C4-2B (cell line): ENCODE results near the gene KCNJ3.

Source experiments
- H3K27ac ChIP-seq: fragments of 450-650 bp; 2 replicates; pipeline ENCODE4 v1.5.1; 2017
- ZFX ChIP-seq: fragments of 450-650 bp; IDR thresholded peaks from 2 replicates; pipeline ENCODE4 v1.6.1; 2017
- TF ChIP-seq, protein P1 (sequence below): fragments of 450-650 bp; conservative IDR thresholded peaks from 2 replicates; pipeline ENCODE4 v1.5.1; 2017; ENCODE audit warnings: mild to moderate bottlenecking

The KCNJ3 gene

DNA sequence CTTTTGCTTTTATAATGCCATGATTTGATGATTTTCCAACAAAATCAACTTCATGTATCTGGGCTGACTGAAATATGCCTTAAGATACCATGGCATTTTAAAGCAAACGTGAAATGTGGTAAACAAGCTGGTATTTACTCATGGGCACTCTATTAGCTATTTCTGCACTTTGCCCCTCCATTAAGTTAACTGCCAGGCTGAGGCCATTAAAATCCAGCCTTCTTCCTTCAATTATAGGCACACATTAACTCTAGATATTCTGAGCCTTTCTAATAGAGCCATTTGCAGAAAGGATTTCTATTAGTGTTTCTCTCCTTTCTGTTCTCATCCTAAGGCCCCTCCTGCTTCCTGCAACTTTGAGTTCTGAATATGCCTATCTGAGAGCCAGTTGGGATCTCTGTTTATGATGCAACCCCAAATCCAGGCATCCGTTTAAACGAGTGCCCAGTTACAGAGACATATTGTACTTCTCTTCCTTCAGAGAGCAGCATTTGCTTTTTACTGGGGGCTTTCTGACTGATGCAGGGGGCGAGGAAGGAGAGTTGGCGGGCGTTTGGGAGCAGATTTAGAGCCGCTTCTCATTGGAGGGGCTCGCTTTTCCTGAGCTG, 1.6 kb upstream of the KCNJ3 start:
- no peak overlapping the region for H3K27ac ChIP-seq
- TF ChIP-seq ZFX: no peak
- TF ChIP-seq, protein P1, sequence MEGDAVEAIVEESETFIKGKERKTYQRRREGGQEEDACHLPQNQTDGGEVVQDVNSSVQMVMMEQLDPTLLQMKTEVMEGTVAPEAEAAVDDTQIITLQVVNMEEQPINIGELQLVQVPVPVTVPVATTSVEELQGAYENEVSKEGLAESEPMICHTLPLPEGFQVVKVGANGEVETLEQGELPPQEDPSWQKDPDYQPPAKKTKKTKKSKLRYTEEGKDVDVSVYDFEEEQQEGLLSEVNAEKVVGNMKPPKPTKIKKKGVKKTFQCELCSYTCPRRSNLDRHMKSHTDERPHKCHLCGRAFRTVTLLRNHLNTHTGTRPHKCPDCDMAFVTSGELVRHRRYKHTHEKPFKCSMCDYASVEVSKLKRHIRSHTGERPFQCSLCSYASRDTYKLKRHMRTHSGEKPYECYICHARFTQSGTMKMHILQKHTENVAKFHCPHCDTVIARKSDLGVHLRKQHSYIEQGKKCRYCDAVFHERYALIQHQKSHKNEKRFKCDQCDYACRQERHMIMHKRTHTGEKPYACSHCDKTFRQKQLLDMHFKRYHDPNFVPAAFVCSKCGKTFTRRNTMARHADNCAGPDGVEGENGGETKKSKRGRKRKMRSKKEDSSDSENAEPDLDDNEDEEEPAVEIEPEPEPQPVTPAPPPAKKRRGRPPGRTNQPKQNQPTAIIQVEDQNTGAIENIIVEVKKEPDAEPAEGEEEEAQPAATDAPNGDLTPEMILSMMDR: no peak

DNA sequence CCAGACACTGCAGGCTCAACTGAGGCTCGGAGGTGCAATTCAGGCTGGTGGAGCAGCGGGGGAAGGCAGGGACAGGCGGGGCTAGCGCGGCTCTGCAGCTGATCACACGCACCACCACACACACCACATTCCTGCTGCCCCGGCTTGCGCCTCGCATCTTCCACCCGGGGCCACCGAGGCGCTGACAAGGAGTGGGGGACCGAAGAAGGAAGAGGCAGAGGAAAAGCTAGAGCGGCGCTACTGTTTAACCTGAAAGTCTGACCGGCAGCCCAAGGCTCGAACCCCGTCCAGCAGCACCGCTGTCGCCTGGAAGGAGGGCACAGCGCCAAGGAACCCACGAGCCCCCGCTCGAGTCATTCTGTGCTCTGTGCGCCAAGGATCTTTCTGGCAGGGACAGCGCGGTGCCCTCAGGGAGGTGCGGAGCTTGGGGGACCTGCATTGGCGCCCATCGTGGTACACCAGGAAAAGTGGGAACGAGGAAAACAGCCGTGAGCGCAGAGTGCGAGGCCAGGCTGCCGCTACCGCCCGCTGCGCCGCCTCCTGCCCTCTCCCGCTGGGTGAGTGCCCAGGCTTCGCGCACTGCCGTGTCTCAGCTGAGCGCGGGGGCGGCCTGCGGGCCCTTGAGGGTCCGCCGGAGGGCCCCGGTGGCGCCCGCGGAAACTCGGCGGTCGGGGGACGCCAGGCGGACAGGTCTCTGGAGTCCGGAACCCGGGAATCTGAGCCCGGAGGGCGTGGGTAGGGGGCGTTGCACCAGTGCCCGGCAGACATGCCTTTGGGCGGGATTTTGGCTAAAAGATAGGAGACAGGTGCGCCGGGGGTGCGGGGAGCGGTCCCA, 860 bp upstream of the KCNJ3 start:
- TF ChIP-seq ZFX: no peak
- TF ChIP-seq, protein P1: no peak
- H3K27ac ChIP-seq: no peak overlapping the region

DNA sequence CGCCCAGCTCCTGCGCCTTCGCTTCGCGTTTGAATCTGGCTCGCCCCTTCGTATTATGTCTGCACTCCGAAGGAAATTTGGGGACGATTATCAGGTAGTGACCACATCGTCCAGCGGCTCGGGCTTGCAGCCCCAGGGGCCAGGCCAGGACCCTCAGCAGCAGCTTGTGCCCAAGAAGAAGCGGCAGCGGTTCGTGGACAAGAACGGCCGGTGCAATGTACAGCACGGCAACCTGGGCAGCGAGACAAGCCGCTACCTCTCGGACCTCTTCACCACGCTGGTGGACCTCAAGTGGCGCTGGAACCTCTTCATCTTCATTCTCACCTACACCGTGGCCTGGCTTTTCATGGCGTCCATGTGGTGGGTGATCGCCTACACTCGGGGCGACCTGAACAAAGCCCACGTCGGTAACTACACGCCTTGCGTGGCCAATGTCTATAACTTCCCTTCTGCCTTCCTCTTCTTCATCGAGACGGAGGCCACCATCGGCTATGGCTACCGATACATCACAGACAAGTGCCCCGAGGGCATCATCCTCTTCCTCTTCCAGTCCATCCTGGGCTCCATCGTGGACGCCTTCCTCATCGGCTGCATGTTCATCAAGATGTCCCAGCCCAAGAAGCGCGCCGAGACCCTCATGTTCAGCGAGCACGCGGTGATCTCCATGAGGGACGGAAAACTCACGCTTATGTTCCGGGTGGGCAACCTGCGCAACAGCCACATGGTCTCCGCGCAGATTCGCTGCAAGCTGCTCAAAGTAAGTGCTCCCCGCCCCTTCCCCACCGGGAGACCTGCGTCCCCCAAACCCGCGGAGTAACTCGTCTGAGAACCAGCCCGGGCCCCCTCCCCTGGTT, 453 bp downstream of the KCNJ3 start:
- H3K27ac ChIP-seq: no peak overlapping the region
- TF ChIP-seq ZFX: no peak
- TF ChIP-seq, protein P1: no peak

DNA sequence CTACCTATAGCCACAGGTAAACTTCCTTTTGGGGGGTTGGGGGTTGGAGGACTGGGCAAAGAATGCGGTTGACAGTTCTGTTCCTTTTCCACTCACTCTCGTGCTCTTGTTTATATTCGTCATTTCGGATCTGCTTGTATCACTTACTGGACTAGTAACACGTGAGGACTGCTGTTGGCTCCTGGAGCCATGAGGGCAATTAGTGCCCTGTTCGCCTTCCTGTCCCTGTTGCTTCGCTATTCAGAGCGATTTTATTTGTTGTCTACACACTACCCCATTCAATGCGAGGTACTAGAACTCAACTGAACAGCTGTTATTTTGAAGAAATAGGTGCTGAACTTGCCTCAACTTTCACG, 1.1 kb downstream of the KCNJ3 start:
- no peak overlapping the region for H3K27ac ChIP-seq
- no peak for TF ChIP-seq ZFX
- TF ChIP-seq, protein P1: no peak

DNA sequence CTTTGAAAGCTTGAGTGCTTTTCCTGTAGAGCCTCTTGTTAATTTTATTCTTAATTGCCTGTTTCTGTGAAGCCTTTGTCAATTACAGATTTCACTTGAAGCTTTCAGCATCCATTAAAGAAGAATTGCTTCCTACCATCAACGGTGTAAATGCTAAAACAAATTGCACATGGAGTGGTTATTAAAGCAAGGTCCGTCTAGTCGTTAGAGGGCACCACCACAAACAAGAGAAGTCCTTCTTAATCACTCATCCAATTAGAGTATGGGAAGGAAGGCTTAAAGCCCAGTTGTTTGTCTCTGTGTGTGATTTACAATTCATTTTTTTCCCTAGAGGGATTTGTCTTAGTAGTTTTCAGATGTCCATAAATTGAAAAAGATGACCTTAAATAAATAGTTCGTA, 1.6 kb downstream of the KCNJ3 start:
- no peak for TF ChIP-seq ZFX
- TF ChIP-seq, protein P1: peak; percentile 18
- no peak overlapping the region for H3K27ac ChIP-seq

DNA sequence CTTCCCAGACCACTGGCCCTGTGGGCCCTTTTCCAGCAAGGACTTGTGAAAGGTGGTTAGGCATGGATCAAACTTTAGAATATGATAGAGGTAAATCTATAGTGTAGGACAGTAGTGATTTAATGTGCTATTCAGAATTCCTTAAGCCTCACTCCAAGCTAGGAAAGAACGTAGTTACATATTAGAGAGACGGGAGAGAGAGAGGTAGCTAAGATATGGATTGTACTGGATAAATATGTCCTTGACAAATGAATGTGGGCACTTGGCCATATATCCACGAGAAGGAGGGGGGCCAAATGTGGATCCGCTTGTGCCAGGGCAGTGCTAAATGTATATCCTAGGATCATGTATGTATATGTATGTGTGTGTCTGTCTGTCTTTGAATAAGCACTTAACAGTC, 6.5 kb downstream of the KCNJ3 start:
- no peak overlapping the region for H3K27ac ChIP-seq
- no peak for TF ChIP-seq ZFX
- TF ChIP-seq, protein P1: no peak

DNA sequence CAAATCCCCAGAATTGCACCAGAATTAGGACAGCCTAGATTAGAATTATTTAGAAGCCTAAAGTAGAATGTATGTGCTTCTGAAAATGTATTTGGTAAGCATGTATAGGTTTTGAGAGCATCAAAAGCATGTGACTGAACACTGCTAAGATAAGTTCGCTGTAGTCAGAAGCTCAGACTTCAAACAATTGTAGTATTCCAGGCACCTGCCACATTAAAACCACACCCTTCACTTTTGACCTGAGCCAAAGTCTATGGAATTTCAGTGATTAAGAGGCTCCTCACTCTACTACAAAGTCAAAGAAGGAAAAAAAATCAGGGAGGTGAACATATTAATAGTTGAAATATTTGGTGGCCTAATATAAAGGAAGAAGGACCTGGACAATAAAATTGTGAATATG, 8.2 kb downstream of the KCNJ3 start:
- H3K27ac ChIP-seq: no peak overlapping the region
- no peak for TF ChIP-seq ZFX
- TF ChIP-seq, protein P1: no peak
